ENCODE results near the gene PRDM2.
A peak's percentile ranks its signal among the peaks of the same experiment; 100 is the strongest.
"Not testable (repeated sequence)": the region's sequence is repeated elsewhere in the genome, so short reads cannot be mapped to it uniquely, and the experiment has no call there.

Gene PRDM2

DNA sequence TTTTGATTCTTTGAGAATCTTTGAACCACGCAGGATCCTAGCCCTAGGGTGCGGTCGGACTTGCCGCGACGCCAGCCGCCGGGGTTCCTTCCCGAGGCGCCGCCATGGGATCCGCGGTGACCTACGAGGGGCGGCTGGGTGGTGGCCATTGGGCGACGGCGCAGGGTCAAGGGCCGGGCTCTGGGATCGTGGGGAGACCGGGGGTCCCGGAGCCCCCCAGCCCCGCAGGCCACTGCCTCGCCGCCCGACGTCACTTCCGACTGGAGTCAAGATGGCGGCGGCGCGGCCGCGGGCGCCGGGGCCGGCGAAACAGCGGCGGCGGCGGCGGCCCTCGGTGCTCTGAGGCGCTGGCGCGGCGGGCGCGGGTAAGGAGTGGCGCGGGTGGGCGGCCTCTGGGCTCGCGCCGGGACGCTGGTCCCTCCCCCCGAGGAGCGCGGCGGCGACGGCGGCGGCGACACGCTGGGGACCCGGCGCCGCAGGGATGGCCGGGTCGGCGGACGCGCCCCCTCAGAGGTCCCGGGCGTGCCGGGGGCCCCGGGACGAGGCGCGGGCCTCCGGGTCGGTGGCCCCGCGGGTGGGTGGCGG lies at the start of gene PRDM2:
PRDM2 (plus strand) TSS at position 253 of the 585 bp plus-strand sequence. CDS start 15,418 bp downstream, outside the sequence.
- DNase-seq: no peak

- no peak for DNase-seq
These were observed 48.7 kb upstream of the PRDM2 start for GRCh38 chr1:13651279-13651678.

GRCh38 chr1:13652238-13652637 lies 47.8 kb upstream of the PRDM2 start:
- DNase-seq: no peak

DNA sequence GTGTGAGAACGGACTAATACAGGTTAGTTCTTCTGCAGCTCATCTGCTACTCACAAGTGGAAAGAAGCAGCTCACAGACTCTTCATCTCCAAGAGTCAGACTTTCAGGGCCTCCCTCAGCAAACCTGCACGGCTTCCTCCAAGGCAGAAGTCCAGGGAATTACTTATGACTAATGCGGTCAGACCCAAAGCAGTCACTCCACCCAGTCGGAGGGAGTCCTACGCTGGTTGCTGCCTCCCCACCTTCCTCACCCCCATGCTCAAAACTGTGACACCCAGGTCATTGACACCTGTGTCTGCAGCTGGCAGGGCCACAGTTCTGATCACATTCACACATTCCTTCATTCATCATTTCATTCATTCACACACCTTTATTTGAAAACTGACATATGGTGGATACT lies 38.4 kb upstream of the PRDM2 start:
- DNase-seq: no peak

GRCh38 chr1:13662493-13662892 lies 37.5 kb upstream of the PRDM2 start:
- DNase-seq: no peak

DNA sequence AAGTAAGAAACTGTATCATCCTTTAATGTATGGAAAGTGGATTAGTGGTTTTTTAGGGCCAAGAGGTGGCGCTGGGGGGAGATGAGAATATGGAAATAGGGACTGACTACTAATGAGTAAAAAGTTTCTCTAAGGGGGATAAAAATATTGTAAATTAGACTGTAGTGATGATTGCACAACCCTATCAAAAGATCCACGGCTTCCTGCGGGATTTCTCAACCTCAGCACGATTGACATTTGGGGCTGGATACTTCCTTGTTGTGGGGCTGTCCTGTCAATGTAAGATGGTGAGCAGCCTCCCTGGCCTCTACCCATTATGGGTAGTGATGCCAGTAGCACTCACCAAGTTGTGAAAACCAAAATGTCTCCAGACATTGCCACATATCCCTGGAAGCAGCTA lies 36.0 kb upstream of the PRDM2 start:
- DNase-seq: no peak

DNA sequence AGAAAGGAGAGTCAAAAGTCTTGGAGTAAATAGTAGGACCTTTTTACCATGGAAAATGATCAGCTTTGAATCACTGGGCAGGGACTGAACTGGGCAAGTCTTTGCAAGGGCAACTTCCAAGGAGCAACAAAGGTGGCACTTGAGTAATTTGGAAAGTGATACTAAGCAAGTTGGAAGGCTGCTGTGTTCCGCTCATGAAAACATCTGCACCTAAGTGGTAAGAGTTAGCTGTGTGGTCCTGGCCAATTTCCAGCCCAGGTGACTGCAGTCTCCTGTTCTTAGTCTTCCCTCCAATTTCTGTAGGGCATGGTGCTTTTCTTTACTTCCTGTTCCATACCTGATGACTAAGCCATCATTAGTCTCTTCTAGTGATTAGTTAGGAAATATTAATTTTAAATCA lies 35.5 kb upstream of the PRDM2 start:
- DNase-seq: no peak

- no peak for DNase-seq
These were observed 33.7 kb upstream of the PRDM2 start for GRCh38 chr1:13666317-13666716.

- no peak for DNase-seq
These were observed 32.3 kb upstream of the PRDM2 start for GRCh38 chr1:13667691-13668090.

DNA sequence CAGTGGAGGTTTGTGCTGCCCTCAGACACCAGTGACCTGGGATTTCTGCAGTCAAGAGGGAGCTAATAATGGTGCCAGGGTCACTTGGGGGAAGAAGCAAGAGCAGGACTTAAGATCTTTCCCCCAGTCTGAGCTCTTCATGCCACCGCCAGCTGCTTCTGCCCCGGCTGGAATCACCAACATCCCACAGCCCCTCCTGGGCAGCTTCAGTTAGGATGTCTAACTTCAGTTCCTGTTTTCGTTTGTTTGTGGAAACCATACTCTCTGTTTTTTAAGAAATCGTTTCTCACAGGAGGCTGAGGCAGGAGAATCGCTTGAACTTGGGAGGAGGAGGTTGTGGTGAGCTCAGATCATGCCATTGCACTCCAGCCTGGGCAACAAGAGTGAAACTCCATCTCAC lies 25.6 kb upstream of the PRDM2 start:
- no peak for DNase-seq

GRCh38 chr1:13675151-13675651 lies 24.8 kb upstream of the PRDM2 start:
- no peak for DNase-seq

- no peak for DNase-seq
These were observed 22.1 kb upstream of the PRDM2 start for GRCh38 chr1:13677896-13678295.

DNA sequence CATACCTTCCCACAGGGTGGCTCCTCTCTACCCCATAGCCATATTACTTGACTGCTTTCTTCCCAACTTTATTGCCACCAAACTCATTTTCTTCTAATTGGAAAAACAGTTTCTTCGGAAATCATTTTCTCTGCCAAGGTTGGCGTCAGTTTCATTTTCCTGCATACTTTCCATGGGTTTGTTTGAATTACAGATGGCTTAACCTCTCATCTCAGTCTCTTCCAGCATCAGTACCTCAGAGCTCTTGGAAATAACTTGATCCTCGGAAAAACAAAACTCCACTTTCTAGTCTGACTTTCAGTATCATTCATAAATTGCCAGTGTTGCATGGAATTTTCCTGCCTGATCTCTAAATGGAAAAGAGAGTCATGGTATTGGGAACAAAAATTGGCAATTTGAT lies 20.3 kb upstream of the PRDM2 start:
- no peak for DNase-seq

DNA sequence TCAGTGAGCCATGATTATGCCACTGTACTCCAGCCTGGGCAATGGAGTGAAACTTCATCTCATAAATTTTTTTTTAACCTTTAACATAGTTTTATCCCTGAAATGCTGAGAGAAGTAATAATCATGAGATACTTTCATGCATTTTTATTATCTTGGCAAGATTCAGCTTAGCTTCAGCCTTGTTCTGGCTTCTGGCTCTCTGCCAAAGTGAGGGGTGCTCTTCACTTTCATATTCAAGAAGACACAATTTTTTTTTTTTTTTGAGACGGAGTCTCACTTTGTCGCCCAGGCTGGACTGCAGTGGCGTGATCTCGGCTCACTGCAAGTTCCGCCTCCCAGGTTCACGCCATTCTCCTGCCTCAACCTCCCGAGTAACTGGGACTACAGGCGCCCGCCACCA lies 19.4 kb upstream of the PRDM2 start:
- not testable (repeated sequence) for DNase-seq

DNA sequence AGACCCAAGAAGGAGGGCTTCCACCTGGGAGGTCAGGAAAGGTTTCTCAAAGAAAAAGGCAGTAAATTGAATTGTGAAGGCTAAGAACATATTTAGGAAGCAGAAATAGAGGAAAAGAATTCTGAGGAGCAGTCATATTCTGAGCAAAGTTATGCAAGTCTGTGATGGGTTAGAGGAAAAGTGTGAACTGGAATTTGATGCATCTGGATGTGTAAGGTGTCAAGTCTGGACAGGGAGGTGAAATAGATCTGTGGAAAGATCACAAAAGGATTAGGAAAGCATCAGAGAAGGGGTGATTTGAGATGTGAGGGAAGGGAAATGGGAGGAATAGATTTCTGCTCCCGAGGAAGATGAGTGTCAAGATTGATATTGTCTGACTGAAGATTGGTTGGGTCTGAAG lies 18.1 kb upstream of the PRDM2 start:
- no peak for DNase-seq

DNA sequence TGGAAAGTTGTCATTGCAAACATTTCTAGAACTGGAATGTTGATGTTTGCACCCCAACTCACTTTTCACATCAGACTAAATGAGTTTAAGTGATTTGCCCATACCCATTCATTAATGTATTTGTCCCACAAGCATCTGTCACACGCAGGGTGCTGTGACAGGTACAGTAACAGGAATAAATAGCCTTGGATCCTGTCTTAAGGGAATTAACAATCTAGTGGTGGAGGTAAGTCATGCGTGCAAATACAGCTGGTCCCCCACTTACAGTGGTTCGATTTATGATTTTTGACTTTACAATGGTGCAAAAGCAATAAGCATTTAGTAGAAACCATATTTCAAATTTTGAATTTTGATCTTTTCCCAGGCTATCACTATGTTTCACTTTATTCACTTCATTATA lies 17.5 kb upstream of the PRDM2 start:
- DNase-seq: no peak

DNA sequence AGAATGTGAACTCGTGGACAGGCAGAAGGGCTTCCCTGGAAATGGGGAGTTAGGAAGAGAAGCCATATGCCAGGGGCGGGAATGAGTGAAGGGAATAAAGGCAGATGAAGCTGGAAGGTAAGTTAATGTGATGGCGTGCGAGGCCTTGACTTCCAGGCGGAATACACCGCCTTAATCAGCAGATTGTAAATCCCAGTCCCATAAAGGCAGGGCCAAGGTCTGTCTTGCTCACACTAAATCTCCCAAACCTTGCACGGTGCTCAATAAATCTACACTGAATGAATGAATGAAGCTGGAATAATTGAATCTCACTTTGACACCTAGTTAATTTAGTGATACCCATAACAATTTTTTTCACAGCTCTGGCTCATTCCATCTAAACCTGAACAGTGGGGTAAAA lies 16.8 kb upstream of the PRDM2 start:
- no peak for DNase-seq

DNA sequence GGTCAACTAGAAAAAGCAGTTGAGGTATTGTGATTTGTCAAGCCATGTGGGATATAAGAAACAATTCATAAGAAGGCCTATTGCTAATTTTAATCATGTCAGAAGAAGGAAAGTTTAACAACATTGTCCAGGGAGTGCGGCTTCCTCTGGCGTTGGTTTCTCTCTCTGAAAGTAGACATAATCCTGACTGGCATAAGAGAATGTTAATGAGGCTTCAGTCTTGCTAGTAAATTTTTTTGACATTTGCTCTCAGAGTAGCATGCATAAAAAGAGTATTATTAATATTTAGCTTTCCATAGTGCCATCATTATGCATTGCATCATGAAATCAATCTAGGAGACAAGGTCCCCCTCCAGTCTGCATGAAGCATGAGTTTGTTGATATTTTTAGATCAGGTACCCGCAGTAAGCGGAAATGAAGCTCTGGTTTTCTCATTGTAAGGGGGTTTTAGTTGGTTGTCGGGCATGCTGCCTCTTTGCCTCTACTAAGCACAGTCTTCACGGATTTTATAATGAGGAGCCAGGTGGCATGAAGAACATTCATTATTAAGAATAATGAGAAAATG lies 12.8 kb upstream of the PRDM2 start:
- no peak for DNase-seq

GRCh38 chr1:13693094-13693493 lies 6.9 kb upstream of the PRDM2 start:
- DNase-seq: not testable (repeated sequence)

GRCh38 chr1:13694886-13695684 lies 4.9 kb upstream of the PRDM2 start:
- DNase-seq: no peak

- DNase-seq: no peak
These were observed 2.2 kb upstream of the PRDM2 start for GRCh38 chr1:13697738-13698137.

DNA sequence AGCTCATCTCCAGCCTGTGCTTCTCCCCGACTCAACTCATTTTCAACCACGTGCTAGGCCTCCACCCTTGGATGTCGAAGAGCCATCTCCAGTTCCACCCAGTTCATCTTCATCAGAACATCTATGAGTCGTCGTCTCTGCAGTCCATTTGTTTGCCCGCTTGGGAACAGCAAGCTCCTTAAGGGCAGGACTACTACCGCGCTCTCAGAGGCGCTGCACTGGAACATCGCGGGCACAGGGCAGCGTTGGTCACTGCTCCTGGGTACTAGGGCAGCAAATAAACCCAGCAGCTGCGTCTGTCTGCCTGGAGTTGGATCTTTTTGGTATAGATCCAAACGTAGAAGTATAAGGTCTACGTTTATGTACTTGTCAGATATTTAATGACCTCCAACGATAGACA lies 478 bp upstream of the PRDM2 start:
- no peak for DNase-seq

GRCh38 chr1:13700521-13701270 lies 708 bp downstream of the PRDM2 start:
- peak; percentile 64 for DNase-seq

DNA sequence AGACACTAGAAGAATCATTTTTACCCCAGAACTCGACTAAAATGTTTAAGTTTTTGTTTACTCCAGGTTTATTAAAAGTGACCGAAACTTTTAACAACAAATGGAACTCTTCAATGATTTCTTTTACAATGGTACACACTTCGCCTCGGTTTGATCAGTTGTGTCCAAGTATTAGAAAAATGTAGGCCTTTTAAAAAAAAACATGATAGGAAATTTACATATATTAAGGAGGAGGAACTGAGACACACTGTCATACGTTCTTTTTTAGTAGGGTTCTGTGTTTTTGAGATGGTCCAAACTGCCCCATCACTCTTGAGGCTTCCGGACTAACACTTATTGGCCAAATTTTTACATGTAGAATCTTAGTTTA lies 1.3 kb downstream of the PRDM2 start:
- no peak for DNase-seq
